ENCODE data around the gene INSL6.

Gene INSL6

GRCh38 chr9:5185220-5185840, at the start of gene INSL6:
Gene INSL6 (minus strand): TSS chr9:5185639. CDS start chr9:5185602, 37 bp downstream.
- no peak within 1 kb of the TSS for H3K27ac Mint-ChIP-seq
- H3K4me3 Mint-ChIP-seq = no peak within 1 kb of the TSS
- H3K36me3 Mint-ChIP-seq (ENCODE audit: low read depth) = no peaks in the 10 kb centered on the region
- H3K27me3 Mint-ChIP-seq (ENCODE audit: low read depth) = no peaks in the 10 kb centered on the region
- H3K4me1 Mint-ChIP-seq = no peaks in the 10 kb centered on the region
- H3K9me3 Mint-ChIP-seq = no peaks in the 10 kb centered on the region
- TF ChIP-seq CTCF (IDR thresholded peaks at IDR 0.05; ENCODE audit: unreplicated experiment in 3 of 3) = no peak

GRCh38 chr9:5231212-5231611, 45.8 kb upstream of the INSL6 start, which contains the start of gene INSL4:
Gene INSL4 (plus strand): TSS chr9:5231419. CDS start chr9:5231524, 105 bp downstream.
- Mint-ChIP-seq H3K4me1 (no peaks in the 10 kb centered on the region), H3K36me3 (ENCODE audit: low read depth) (no peaks in the 10 kb centered on the region), H3K4me3 (no peak within 1 kb of the TSS), H3K27ac (no peak within 1 kb of the TSS), H3K9me3 (no peaks in the 10 kb centered on the region), H3K27me3 (ENCODE audit: low read depth) (peaks cover 3% of the 10 kb centered on the region)
- no peak for TF ChIP-seq CTCF (IDR thresholded peaks at IDR 0.05; ENCODE audit: unreplicated experiment in 3 of 3)

GRCh38 chr9:5230554-5230953, 45.1 kb upstream of the INSL6 start:
- Mint-ChIP-seq H3K27me3 (ENCODE audit: low read depth) (peaks cover 3% of the 10 kb centered on the region), H3K4me3 (no peak overlapping the region), H3K9me3 (no peaks in the 10 kb centered on the region), H3K36me3 (ENCODE audit: low read depth) (no peaks in the 10 kb centered on the region), H3K27ac (no peak overlapping the region), H3K4me1 (no peaks in the 10 kb centered on the region)
- TF ChIP-seq CTCF (IDR thresholded peaks at IDR 0.05; ENCODE audit: unreplicated experiment in 3 of 3) = no peak

GRCh38 chr9:5205071-5205470, 19.6 kb upstream of the INSL6 start:
- no peak for TF ChIP-seq CTCF (IDR thresholded peaks at IDR 0.05; ENCODE audit: unreplicated experiment in 3 of 3)

GRCh38 chr9:5195463-5195862, 10.0 kb upstream of the INSL6 start:
- Mint-ChIP-seq H3K27ac (no peak overlapping the region), H3K36me3 (ENCODE audit: low read depth) (no peaks in the 10 kb centered on the region), H3K4me1 (no peaks in the 10 kb centered on the region), H3K27me3 (ENCODE audit: low read depth) (peaks cover 9% of the 10 kb centered on the region), H3K4me3 (no peak overlapping the region), H3K9me3 (peaks cover 2% of the 10 kb centered on the region)
- no peak for TF ChIP-seq CTCF (IDR thresholded peaks at IDR 0.05; ENCODE audit: unreplicated experiment in 3 of 3)

More at GRCh38 chr9:5205071-5205470, 19.6 kb upstream of the INSL6 start:
- H3K36me3 Mint-ChIP-seq (ENCODE audit: low read depth) = no peaks in the 10 kb centered on the region
- H3K4me1 Mint-ChIP-seq = no peaks in the 10 kb centered on the region
- peaks cover 3% of the 10 kb centered on the region for H3K27me3 Mint-ChIP-seq (ENCODE audit: low read depth)
- H3K4me3 Mint-ChIP-seq = no peak overlapping the region
- no peaks in the 10 kb centered on the region for H3K9me3 Mint-ChIP-seq
- no peak overlapping the region for H3K27ac Mint-ChIP-seq

- H3K4me3 Mint-ChIP-seq = no peak overlapping the region
- no peaks in the 10 kb centered on the region for H3K36me3 Mint-ChIP-seq (ENCODE audit: low read depth)
- no peaks in the 10 kb centered on the region for H3K9me3 Mint-ChIP-seq
- peaks cover 9% of the 10 kb centered on the region for H3K27me3 Mint-ChIP-seq (ENCODE audit: low read depth)
- H3K4me1 Mint-ChIP-seq = no peaks in the 10 kb centered on the region
- TF ChIP-seq CTCF (IDR thresholded peaks at IDR 0.05; ENCODE audit: unreplicated experiment in 3 of 3) = no peak
- no peak overlapping the region for H3K27ac Mint-ChIP-seq
These were observed 7.9 kb upstream of the INSL6 start for GRCh38 chr9:5193345-5193744.

Measured in nephron (organoid).